HG03442 (cell line): ENCODE results near the gene RTN4RL2.
"Not testable (repeated sequence)": the region's sequence is repeated elsewhere in the genome, so short reads cannot be mapped to it uniquely, and the experiment has no call there.

Experiments
- ATAC-seq: cut with Tn5 transposase; IDR thresholded peaks from one replicate; pipeline ENCODE4 v1.9.1; 2021; ENCODE audit warnings: mild to moderate bottlenecking, moderate library complexity; ENCODE audit not compliant: unreplicated experiment

RTN4RL2 gene

GRCh38 chr11:57432149-57432561 is 28.2 kb upstream of the RTN4RL2 start:
- ATAC-seq = no peak

- ATAC-seq = no peak
Observed at GRCh38 chr11:57432714-57433163, 27.6 kb upstream of the RTN4RL2 start.

GRCh38 chr11:57434640-57435546 is 25.4 kb upstream of the RTN4RL2 start:
- no peak for ATAC-seq

- ATAC-seq = no peak
Observed at GRCh38 chr11:57436031-57436430, 24.3 kb upstream of the RTN4RL2 start.

GRCh38 chr11:57438345-57439285 is 21.7 kb upstream of the RTN4RL2 start:
- ATAC-seq = no peak

GRCh38 chr11:57439786-57440185 is 20.5 kb upstream of the RTN4RL2 start:
- no peak for ATAC-seq

GRCh38 chr11:57440744-57441414 is 19.4 kb upstream of the RTN4RL2 start:
- ATAC-seq = no peak

GRCh38 chr11:57444362-57445121 is 15.8 kb upstream of the RTN4RL2 start:
- ATAC-seq = no peak

- ATAC-seq = not testable (repeated sequence)
Observed at GRCh38 chr11:57445122-57445394, 15.3 kb upstream of the RTN4RL2 start.

- no peak for ATAC-seq
Observed at GRCh38 chr11:57446055-57446454, 14.3 kb upstream of the RTN4RL2 start.

- no peak for ATAC-seq
Observed at GRCh38 chr11:57453543-57454177, 6.7 kb upstream of the RTN4RL2 start.

- peak; percentile 67 for ATAC-seq
Observed at GRCh38 chr11:57456960-57457642, 3.2 kb upstream of the RTN4RL2 start.

- ATAC-seq = peak; percentile 17
Observed at GRCh38 chr11:57457643-57458023, 2.7 kb upstream of the RTN4RL2 start.

GRCh38 chr11:57458060-57458409 is 2.3 kb upstream of the RTN4RL2 start:
- ATAC-seq = no peak

- no peak for ATAC-seq
Observed at GRCh38 chr11:57458410-57459163, 1.7 kb upstream of the RTN4RL2 start.

GRCh38 chr11:57459164-57460021 is 935 bp upstream of the RTN4RL2 start:
- no peak for ATAC-seq

GRCh38 chr11:57460758-57461749 is 726 bp downstream of the RTN4RL2 start:
- no peak for ATAC-seq
